Neutrophil (primary cell): Measurements from ENCODE around the gene SLC8B1.

Experiments used
- H3K27ac ChIP-seq: fragments of 200-600 bp; sonication (generic); 2 replicates; pipeline ENCODE4 v1.5.1; 2016; ENCODE audit warnings: mild to moderate bottlenecking, moderate library complexity
- H3K27me3 ChIP-seq: fragments of 200-600 bp; sonication (generic); 2 replicates; pipeline ENCODE4 v1.6.0; 2016; ENCODE audit warnings: mild to moderate bottlenecking
- H3K36me3 ChIP-seq: fragments of 200-600 bp; sonication (generic); 2 replicates; pipeline ENCODE4 v1.5.1; 2017
- H3K4me1 ChIP-seq, 2 experiments: fragments of 200-600 bp in 1 of 2; sonication (generic) in 1 of 2; 1 replicate in 1 of 2; 2 replicates in 1 of 2; pipeline versions ENCODE4 v1.5.1 to v1.6.1; 2013 to 2016; ENCODE audit warnings: low read depth in 1 of 2, low read length in 1 of 2, mild to moderate bottlenecking in 1 of 2, moderate library complexity in 1 of 2; ENCODE audit not compliant: control insufficient read depth in 1 of 2, insufficient read depth in 1 of 2
- H3K4me3 ChIP-seq, 2 experiments: fragments of 200-600 bp in 1 of 2; sonication (generic) in 1 of 2; 1 replicate in 1 of 2; 2 replicates in 1 of 2; pipeline ENCODE4 v1.5.1; 2013 to 2016; ENCODE audit warnings: low read depth in 1 of 2, low read length in 1 of 2, mild to moderate bottlenecking in 1 of 2, moderate library complexity in 1 of 2
- H3K9me3 ChIP-seq: fragments of 200-600 bp; sonication (generic); 2 replicates; pipeline ENCODE4 v1.5.1; 2016
- CTCF ChIP-seq: fragments of 200-600 bp; sonication (generic); IDR thresholded peaks from 2 replicates; pipeline ENCODE4 v1.5.1; 2016; ENCODE audit warnings: antibody characterized with exemption

Gene SLC8B1

GRCh38 chr12:113262710-113263109 lies 72.2 kb downstream of the SLC8B1 start:
- no peak overlapping the region for H3K4me3 ChIP-seq
- H3K9me3 ChIP-seq: no peaks in the 10 kb centered on the region
- peaks cover 5 to 13% of the 10 kb centered on the region in 2 experiments for H3K4me1 ChIP-seq
- no peaks in the 10 kb centered on the region for H3K36me3 ChIP-seq
- H3K27me3 ChIP-seq: no peaks in the 10 kb centered on the region
- no peak overlapping the region for H3K27ac ChIP-seq
- TF ChIP-seq CTCF: no peak

- Histone ChIP-seq H3K4me1 (peaks cover 5 to 13% of the 10 kb centered on the region in 2 experiments), H3K4me3 (no peak overlapping the region), H3K9me3 (no peaks in the 10 kb centered on the region), H3K27ac (no peak overlapping the region), H3K36me3 (no peaks in the 10 kb centered on the region), H3K27me3 (no peaks in the 10 kb centered on the region)
- TF ChIP-seq CTCF: no peak
Observed at GRCh38 chr12:113261847-113262470, 73.0 kb downstream of the SLC8B1 start.

GRCh38 chr12:113260636-113261300 lies 74.1 kb downstream of the SLC8B1 start:
- peaks cover 5 to 13% of the 10 kb centered on the region in 2 experiments for H3K4me1 ChIP-seq
- H3K36me3 ChIP-seq: no peaks in the 10 kb centered on the region
- no peak overlapping the region for H3K4me3 ChIP-seq
- H3K27me3 ChIP-seq: no peaks in the 10 kb centered on the region
- no peak overlapping the region for H3K27ac ChIP-seq
- H3K9me3 ChIP-seq: no peaks in the 10 kb centered on the region
- no peak for TF ChIP-seq CTCF

GRCh38 chr12:113260127-113260526 lies 74.8 kb downstream of the SLC8B1 start:
- Histone ChIP-seq H3K27ac (no peak overlapping the region), H3K4me1 (peaks cover 5 to 13% of the 10 kb centered on the region in 2 experiments), H3K36me3 (no peaks in the 10 kb centered on the region), H3K9me3 (no peaks in the 10 kb centered on the region), H3K27me3 (no peaks in the 10 kb centered on the region), H3K4me3 (no peak overlapping the region)
- no peak for TF ChIP-seq CTCF

- TF ChIP-seq CTCF: no peak
Observed at GRCh38 chr12:113257564-113257963, 77.3 kb downstream of the SLC8B1 start.

More at GRCh38 chr12:113257564-113257963, 77.3 kb downstream of the SLC8B1 start:
- Histone ChIP-seq H3K27ac (no peak overlapping the region), H3K9me3 (no peaks in the 10 kb centered on the region), H3K27me3 (no peaks in the 10 kb centered on the region), H3K36me3 (no peaks in the 10 kb centered on the region), H3K4me1 (peaks cover 5 to 12% of the 10 kb centered on the region in 2 experiments), H3K4me3 (no peak overlapping the region)
